Measurements from ENCODE around the gene NAV2.

DNA sequence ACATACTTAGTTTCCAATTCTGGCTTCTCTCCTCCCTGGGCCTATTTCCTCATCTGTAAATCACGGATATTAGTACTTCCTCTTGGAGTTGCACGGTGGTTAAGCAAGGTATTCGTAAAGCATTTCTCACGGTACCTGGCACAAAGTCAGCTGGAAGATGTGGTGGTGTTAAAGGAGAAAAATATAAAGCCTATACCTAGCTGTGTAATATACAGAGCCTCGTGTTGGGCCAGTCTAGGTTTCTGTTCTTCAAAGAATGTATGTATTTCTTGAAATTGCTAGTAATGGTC lies 400.5 kb downstream of the NAV2 start:
- TF ChIP-seq, protein P1, sequence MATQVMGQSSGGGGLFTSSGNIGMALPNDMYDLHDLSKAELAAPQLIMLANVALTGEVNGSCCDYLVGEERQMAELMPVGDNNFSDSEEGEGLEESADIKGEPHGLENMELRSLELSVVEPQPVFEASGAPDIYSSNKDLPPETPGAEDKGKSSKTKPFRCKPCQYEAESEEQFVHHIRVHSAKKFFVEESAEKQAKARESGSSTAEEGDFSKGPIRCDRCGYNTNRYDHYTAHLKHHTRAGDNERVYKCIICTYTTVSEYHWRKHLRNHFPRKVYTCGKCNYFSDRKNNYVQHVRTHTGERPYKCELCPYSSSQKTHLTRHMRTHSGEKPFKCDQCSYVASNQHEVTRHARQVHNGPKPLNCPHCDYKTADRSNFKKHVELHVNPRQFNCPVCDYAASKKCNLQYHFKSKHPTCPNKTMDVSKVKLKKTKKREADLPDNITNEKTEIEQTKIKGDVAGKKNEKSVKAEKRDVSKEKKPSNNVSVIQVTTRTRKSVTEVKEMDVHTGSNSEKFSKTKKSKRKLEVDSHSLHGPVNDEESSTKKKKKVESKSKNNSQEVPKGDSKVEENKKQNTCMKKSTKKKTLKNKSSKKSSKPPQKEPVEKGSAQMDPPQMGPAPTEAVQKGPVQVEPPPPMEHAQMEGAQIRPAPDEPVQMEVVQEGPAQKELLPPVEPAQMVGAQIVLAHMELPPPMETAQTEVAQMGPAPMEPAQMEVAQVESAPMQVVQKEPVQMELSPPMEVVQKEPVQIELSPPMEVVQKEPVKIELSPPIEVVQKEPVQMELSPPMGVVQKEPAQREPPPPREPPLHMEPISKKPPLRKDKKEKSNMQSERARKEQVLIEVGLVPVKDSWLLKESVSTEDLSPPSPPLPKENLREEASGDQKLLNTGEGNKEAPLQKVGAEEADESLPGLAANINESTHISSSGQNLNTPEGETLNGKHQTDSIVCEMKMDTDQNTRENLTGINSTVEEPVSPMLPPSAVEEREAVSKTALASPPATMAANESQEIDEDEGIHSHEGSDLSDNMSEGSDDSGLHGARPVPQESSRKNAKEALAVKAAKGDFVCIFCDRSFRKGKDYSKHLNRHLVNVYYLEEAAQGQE (IDR thresholded peaks at IDR 0.05; ENCODE audit: borderline replicate concordance), result no peak
- TF ChIP-seq, protein P2, sequence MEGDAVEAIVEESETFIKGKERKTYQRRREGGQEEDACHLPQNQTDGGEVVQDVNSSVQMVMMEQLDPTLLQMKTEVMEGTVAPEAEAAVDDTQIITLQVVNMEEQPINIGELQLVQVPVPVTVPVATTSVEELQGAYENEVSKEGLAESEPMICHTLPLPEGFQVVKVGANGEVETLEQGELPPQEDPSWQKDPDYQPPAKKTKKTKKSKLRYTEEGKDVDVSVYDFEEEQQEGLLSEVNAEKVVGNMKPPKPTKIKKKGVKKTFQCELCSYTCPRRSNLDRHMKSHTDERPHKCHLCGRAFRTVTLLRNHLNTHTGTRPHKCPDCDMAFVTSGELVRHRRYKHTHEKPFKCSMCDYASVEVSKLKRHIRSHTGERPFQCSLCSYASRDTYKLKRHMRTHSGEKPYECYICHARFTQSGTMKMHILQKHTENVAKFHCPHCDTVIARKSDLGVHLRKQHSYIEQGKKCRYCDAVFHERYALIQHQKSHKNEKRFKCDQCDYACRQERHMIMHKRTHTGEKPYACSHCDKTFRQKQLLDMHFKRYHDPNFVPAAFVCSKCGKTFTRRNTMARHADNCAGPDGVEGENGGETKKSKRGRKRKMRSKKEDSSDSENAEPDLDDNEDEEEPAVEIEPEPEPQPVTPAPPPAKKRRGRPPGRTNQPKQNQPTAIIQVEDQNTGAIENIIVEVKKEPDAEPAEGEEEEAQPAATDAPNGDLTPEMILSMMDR (IDR thresholded peaks at IDR 0.05; ENCODE audit: poor library complexity, severe bottlenecking), result no peak
- TF ChIP-seq RAD21 (conservative IDR thresholded peaks at IDR 0.05) (no peak), POLR2AphosphoS5 (IDR thresholded peaks at IDR 0.05) (no peak), EZH2 (IDR thresholded peaks at IDR 0.05; ENCODE audit: borderline replicate concordance, insufficient read depth, low read length, poor library complexity, severe bottlenecking) (no peak), TAF1 (IDR thresholded peaks at IDR 0.05; ENCODE audit: low read depth) (no peak), EP300 (conservative IDR thresholded peaks at IDR 0.05; ENCODE audit: poor library complexity, severe bottlenecking) (no peak), SMC3 (conservative IDR thresholded peaks at IDR 0.05; ENCODE audit: poor library complexity) (no peak), MXI1 (conservative IDR thresholded peaks at IDR 0.05; ENCODE audit: poor library complexity, severe bottlenecking) (no peak)

Measured in neural cell (in vitro differentiated cells).